SW480 (cell line): ENCODE results near the gene LSM14B.

Source experiments
- DNase-seq: peaks from one replicate; pipeline ENCODE4 v3.0.0-alpha.2; 2016; ENCODE audit warnings: low spot score

The LSM14B gene

DNA sequence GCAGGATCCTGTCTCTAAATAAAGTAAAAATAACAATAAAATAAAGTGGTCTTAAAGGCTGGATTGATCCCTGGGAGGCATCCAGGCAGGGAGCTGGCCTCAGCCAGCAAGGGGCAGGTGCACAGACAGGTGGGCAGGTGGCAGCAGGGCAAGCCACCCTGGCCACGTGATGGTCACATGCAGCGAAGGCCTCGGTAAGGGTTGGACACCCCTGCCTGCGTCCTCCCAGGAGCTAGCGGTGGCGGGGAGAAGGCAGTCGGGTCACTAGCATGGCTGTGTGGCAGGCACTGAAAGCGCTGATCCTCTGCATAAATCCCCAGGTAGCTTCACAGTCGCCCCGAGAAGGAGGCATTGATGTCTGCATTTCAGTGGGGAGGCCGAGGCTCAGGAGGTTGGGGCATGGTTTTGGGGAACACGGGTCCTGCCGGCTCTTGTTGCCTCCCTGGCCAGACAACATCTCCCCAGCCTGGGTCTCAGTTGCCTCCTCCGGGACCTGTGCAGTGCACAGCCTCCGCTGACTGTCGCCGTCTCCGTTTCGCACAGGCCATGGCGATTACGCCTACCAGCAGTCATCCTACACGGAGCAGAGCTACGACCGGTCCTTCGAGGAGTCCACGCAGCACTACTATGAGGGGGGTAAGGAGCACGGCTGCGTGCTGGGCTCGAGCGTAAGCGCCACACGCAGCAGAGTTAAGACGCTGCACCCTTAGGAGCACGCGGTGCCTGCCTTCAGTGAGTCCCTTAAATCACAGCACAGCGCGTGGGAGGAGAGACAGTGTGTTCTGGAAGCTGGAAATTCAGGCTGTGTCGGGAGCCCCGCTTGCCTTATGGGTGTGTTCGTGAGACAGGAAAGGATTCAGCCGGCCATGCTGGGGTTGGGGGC is 42.8 kb downstream of the LSM14B start:
- DNase-seq: no peak

DNA sequence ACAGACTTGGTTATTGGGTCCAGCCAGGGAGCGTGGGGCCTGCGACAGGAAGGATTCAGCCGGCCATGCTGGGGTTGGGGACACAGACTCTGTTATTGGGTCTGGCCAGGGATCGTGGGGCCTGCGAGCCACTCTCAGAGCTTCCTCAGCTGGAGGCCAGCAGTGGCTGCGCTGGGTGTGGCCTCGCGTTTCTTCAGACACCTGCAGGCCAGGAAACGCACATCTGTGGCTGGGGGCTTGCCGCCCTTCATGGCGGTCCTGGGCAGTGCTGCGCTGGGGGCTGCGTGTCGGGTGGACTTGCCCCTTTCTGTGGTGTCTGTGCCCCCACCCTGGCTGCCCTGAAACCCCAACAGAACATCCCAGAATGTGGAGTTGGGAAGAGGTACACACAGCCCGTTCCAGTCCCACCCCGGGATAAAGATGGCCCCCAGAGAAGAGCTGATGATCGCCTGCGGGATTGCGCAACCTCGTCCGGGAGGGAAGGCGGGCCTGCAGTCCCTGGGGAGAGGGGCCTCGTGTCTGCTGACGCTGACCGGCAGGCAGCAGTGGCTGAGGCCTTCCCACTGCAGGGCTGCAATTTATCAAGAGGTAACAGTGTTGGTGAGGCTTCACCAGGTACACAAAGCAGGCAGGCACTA is 43.6 kb downstream of the LSM14B start:
- DNase-seq: no peak

DNA sequence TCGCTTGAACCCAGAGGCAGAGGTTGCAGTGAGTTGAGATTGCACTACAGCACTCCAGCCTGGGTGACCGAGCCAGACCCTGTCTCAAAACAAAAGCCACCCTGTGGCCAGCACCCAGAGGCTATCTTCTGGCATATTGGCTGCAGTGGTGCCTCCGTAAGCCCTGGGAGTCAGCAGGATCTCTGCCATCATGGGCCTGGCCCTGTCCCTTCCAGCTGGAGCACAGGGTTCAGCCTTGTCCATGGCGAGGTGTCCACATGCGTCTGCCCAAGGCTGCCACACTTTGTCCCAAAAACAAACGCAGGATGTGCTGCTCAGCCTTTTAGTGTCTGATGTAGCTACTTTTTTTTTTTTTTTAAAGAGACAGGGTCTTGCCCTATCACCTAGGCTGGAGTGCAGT is 45.2 kb downstream of the LSM14B start:
- no peak for DNase-seq

DNA sequence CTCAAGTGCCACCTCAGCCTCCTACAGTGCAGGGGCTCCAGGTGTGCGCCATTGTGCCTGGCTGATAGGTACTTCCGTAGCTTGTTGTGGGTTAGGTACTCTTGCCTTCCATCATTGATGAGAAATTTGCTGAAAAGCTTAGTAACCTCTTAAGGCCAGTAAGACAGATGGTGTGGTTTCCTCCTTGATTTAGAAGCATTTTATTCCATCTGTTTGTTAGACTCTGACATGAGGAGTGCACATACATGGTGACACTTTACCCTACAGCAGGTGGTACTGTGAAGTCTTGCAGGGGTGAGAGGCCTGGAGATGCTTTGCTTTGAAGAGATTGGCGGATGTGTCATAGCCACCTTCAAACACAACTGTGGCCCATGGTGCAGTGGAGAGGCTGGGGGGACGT is 45.8 kb downstream of the LSM14B start:
- no peak for DNase-seq

DNA sequence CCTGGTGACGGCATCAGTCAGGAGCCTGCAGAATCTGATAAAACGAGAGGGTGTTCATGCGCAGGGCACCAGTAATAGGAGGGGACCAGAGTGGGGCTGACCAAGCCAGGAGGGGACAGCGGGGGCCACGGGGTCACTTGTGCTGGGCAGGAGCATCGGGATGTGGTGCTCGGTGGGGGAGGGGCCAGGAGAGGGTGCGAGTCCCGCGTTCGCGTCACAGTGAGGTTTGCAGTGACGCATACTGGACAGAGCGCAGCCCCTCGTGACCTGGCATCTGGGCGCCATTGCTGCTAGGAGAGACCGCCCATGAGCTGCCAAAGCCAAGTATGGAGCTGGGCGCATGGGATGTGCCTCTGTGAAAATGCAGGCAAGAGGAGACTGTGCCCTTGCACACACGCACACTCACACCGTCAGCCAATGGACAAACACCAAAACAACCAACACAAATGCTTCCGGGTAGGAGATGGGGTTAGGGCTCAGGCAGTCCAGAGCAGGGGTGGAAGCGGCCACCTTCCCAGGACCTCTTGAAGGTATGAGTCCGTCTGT is 46.7 kb downstream of the LSM14B start:
- no peak for DNase-seq

DNA sequence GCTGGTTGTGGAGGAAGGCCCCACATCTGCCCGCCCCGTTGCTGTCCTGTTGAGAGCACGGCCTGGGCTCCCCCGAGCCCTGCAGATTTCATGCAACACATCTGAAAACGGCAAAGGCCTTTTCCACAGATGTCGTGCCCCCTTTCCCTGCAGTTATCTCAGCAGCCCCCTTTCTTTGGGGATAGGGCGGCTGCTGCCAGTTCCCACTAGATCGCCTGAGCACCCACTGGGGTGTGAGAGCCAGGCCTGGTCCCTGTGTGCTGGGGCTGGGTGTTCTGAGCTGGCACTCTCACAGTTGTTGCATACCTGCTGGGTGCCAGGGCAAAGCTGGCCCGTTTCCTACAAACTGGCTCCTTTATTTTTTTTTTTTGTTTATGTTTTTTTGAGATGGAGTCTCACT is 48.3 kb downstream of the LSM14B start:
- DNase-seq: no peak

DNA sequence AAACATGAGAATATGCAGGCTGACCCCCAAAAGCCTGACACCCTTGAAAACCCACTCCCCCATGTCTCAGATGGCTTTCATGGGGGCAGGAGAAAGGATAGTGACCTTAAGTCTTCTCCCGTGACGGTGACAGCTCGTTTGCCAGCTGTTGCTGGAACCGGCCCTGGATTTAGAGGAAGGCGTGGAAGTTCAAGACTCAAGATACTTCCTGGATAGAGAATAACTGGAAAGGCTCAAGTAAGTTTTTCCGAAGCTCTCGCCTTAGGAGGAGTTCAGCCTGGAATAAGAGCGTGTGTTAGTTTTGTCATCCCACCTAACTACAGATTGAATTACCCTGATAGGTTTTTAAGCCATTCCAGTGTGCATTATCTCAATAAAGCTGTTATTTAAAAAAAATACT is 49.0 kb downstream of the LSM14B start:
- DNase-seq: no peak

DNA sequence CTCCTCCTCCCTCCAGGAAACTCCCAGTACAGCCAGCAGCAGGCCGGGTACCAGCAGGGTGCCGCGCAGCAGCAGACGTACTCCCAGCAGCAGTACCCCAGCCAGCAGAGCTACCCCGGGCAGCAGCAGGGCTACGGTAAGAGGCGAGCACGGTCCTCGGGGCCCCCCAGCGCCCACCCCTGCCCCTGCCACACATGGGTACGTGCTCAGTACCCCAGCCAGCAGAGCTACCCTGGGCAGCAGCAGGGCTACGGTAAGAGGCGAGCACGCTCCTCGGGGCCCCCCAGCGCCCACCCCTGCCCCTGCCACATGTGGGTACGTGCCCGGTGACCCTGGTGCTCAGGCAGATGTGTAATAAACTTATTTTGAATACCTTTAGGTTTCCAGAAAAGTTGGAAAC is 50.4 kb downstream of the LSM14B start:
- DNase-seq: no peak

DNA sequence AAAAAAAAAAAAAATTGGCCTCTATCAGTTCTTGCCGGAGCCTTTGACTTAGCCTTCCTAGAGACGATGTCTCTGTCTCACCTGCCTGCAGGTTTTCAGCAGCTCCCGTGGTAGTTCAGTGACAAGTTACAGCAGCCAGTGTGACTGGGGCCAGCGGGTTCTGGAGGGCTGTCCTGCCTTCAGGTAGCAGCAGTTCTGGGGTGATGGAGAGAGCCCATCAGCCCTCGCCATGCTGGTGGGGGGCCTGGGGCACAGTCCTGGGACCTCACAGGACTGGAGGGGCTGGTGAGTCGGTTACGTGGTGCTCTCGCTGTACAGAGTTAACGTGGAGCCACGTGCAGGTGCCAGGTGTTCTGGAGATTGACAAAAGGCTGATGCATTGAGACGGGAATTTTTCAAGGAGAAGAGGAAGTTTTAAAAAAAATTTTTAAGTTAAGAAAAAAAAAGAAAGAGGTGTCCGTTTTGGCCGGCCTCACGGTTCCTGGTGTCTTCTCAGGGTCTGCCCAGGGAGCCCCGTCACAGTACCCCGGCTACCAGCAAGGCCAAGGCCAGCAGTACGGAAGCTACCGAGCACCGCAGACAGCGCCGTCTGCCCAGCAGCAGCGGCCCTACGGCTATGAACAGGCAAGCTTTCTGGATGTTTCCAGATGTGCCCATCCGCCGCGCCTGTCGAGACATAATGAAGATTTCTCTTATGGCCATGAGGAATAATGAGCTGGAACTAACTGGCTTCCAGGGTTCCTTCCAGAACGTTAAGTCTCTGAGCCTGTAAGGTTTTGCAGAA is 51.9 kb downstream of the LSM14B start:
- DNase-seq: no peak

DNA sequence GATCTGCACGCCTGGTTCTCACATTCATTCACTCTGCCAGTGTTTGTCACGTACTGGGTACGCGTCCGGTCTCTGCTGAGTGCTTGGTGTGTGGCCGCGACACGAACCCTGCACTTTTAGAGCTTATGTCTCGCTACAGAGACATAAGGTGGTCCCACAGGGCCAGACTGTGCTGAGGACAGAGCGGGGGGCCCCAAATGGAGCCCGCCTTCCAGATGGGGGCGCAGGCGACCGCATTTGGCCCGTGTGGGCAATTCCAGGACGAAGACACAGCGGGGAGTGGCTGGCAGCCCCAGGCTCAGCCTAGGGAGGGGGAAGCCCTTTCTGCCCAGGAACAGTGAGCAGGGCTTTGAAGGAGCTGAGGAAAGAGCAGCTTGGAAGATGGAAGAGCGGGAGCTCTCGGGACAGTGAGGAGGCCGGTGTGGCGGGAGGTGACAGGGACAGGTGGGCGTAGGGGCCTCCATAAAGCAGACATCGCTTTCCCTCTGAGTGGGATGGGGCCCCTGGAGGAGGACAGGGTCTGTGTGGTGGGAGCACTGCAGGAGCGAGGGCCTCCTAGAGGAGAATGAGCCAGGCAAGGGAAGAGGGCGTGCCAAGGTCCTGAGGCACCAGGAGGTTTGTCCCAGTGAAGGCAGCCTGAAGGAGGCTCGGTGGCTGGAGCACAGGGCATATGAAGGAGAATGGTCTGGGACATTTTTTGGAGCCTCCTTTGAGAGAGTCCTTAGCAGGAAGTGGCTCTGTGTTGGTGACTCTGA is 52.8 kb downstream of the LSM14B start:
- DNase-seq: no peak

DNA sequence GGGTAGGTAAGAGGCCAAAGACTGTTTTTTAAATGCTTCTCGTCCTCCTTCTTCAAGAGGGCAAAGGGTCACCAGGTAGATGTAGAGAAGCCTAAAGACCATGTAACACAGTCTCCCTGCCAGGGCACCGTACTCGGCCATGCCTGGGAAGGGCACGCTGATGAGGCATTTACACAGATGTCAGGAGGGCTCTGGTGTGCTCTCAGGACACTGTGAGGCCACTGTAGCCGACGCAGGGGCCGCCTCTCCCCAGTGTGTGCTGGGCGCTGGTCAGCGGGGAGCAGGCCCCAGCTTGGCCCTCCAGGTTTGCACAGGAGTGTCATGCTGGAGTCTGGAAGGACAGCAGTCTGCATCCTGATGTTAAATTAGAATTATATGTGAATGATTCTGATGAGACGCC is 53.4 kb downstream of the LSM14B start:
- no peak for DNase-seq

DNA sequence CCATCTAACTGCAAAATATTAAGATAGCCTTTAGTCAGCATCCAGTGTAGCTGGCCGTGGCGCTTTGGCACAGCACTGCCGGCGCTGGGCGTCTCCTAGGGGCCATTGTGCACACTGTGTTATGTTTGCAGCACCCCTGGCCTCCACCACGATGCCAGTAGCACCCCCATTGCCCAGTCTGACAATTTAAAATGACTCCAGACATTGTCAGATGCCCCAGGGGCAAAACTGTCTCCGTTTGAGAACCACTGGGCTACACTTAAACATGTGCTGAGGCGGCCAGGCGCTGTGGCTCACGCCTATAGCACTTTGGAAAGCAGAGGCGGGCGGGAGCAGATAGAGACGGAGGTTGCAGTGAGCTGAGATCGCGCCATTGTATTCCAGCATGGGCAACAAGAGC is 54.6 kb downstream of the LSM14B start:
- no peak for DNase-seq

DNA sequence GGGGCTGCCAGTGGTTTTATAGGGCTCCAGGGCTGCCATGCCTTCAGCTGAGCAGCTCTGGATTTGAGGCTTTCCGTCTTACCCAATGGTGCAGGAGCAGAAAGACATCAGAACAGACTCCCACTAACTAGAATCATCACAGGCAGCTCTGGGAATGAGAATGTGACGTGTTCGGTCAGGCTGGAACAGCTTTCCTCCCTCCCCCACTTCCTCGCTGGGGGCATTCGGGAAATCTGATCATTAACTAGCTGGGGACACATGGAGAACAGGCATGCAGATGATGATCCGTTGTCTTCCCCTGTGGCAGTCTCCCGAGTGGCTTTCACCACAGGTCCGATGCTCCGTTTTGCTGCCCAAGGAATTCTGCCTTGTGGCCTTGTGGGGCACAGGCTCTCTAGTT is 55.0 kb downstream of the LSM14B start:
- no peak for DNase-seq

DNA sequence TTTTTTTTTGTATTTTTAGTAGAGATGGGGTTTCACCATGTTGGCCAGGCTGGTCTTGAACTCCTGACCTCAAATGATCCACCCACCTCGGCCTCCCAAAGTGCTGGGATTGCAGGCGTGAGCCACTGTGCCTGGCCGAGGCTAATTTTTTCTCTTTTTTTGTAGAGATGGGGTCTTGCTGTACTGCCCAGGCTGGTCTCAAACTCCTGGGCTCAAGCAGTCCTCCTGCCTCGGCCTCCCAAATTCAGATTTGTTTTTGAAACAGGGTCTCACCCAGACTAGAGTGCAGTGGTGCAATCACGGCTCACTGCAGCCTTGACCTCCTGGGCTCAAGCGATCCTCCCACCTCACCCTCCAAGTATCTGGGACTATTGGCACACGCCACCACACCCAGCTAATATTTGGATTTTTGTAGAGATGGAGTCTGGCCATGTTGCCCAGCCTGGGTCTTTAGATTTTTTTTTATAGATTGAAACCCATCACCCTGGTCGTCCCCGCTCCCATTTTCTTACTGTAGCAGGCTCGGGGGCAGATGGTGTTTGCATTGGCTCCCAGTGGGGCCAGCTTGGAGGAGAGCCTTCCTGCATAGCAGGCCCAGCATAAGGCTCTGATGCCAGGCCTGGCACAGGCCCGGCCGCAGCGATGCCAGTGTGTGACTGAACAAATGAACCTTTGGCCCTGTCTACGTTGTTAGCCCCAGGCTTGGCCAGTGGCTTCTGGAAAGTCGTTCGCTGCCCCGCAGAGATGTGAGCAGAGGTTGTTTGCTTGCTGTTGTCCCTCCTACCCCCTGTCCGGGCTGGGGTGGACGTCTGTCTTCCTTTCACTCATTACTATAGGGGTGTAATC is 56.3 kb downstream of the LSM14B start:
- DNase-seq: no peak

DNA sequence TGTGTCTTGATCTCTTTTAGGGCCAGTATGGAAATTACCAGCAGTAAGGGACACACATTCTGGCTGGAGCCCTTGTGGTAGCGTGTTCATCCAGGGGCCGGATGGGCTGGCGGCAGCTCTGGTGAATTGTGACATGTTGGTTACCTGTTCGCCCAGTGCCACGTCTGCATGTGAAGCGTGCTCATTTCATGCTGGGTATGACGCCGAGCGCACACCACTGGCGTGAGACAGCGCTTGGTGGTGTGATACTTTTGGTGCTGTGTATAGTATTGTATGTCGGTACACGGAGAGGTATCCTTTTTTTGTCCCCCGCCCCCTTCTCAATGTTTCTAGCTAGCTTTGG is 56.9 kb downstream of the LSM14B start:
- DNase-seq: no peak

DNA sequence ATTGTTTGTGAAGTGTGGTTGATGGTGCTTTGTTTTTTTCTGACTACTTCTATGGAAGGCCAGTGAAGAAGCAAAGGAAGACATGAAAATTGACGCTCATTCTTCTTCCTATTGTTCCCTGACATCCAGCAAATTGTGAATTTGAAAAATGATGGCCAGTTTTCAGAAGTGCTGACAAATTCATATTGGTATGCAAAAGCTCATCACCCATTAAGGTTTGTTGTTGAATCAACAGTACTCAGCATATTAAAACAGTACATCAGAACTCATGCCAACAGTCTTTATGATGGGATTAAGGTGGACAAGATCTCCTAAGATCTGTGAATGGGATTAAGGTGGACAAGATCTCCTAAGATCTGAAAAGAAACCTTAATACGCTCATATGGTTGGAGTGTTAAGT is 59.5 kb downstream of the LSM14B start:
- no peak for DNase-seq

DNA sequence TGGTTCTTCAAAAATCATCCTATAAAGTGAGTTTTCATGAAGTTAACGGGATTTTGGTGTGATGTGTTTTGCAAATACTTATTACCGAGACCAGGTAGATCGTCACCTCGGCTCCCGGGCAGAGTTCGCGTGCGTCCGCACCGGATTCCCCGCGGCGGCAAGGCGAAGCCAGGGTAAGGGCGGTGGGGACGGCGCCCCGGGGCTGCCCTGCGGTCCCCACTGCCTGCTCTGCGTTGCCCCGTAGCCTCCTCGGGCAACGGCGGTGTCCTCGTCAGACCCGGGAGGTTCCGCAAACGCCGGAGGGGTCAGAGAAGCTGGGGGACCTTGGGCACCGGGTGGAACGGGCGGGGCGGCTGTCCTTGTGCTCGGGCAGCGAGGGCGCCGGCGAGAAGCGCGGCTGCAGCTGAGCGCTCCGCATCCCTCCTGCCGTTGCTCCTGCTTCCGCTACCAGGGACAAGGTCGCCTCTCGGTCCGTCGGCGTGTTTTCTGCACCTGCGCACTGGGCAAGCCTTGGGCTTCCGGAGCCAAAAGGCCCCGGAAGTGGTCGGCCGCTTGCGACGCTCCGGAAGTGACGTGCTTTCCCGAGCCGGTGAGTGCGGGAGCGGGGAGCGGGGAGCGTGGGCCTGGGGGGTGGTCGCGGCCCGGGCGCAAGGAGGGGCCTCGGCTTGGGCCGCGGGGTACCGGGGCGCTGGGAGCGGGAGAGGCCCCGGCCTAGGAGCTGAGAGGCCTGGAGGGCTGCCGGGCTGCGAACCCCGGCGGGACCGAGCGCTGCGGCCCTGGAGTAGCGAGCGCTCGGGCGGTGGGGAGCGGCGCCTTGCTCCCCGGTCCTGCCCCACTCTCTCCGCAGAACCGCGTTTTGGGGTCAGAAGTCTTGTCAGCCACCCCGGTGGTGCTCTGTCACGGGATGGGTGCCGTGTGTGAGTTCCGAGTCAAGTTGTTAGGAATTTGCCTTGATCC is 60.5 kb downstream of the LSM14B start, which contains the start of gene MTG2:
MTG2 (plus strand) TSS at position 560 of the 957 bp plus-strand sequence. CDS start 10,393 bp downstream, outside the sequence.
- DNase-seq: peak; percentile 99

DNA sequence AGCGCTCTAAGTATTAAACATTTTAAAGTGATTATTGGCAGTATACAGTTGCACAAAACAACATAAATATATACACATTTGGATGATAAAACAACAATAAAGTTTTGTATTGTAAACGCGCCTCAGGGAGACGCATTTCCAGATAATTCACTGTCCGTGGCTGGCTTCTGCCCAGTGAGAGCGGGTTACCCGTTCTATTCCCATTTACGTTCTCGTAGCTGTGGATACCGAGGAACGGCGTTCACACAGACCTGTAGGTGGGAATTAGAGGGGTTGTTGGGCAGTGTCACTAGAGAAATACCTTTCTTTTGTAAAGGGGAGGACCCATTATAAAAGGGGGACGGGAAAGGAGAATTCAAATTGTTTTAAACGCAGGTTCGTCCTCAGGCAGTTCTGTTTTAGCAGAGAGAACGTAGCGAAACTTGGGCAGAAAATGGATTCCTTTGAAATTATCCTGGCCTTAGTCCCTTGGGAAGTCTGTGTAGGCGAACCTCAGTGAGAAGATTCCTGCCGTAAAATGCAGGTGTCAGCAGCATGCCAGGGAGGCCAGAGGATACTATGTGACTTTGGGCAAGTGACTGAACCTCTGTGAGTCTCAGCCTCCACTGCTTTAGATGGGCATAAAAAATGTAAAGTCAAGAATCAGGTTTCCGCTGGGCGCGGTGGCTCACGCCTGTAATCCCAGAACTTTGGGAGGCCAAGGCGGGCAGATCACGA is 61.3 kb downstream of the LSM14B start:
- no peak for DNase-seq
